ENCODE results near the gene CFHR3.
"Not testable (repeated sequence)": the region's sequence is repeated elsewhere in the genome, so short reads cannot be mapped to it uniquely, and the experiment has no call there.

Gene CFHR3

GRCh38 chr1:196774603-196775002 is at the start of gene CFHR3:
Gene CFHR3 (plus strand): TSS chr1:196774840. CDS start chr1:196774887, 47 bp downstream.
- DNase-seq (ENCODE audit: low read depth in 2 of 2) = no peak

DNA sequence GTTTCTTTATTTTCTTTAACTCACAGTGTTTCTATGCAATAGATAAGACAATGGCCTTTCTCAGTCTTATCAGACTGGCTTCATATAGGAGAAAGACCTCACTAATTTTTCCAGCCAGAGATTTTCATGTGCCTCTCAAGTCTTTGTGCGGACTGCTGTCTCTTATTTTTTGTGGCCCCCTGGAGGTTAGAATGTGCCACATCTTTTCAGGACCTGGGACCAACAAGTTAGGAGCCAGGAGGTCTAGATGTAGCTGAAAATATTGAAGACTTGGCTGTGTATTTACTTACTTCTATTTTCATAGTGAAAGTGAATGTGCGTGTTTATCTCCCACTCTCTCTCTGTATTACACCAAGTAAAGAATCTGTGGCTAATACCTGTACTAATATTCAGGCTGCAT is 42.1 kb upstream of the CFHR3 start:
- DNase-seq (ENCODE audit: low read depth in 2 of 2) = no peak

- no peak for DNase-seq (ENCODE audit: low read depth in 2 of 2)
Observed at GRCh38 chr1:196733091-196733970, 41.3 kb upstream of the CFHR3 start.

DNA sequence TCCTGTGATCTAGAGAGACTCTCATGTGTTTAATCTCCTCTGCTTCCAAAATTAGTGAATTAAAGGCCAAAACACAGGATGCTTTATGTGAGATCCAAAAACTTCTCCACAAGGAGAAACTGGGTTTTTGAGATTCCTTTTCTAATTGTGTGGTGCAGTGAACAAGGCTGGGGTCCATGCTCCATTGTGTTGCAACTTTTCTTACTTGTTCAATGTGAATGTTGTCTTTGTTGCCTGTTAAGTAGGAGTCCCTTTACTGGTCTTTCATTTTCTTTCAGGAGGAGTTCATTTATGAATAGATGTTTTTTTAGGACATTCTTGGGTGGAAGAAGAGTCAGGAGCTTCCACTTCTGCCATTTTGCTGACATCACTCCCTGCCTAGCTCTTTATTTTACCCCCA is 40.6 kb upstream of the CFHR3 start:
- no peak for DNase-seq (ENCODE audit: low read depth in 2 of 2)

GRCh38 chr1:196734460-196734859 is 40.2 kb upstream of the CFHR3 start:
- no peak for DNase-seq (ENCODE audit: low read depth in 2 of 2)

GRCh38 chr1:196738730-196739129 is 35.9 kb upstream of the CFHR3 start:
- DNase-seq (ENCODE audit: low read depth in 2 of 2) = no peak

DNA sequence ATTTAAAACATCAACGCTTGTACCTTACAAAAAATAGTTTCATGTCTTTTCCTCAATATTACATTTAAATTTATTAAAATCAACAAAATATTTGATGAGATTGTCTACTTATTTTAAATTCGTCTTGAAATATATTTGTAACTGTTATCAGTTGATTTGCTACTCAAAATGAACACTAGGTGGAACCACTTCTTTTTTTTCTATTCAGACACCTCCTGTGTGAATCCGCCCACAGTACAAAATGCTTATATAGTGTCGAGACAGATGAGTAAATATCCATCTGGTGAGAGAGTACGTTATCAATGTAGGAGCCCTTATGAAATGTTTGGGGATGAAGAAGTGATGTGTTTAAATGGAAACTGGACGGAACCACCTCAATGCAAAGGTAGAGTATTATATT is 31.4 kb upstream of the CFHR3 start:
- DNase-seq (ENCODE audit: low read depth in 2 of 2) = peak; percentile 5 to 9

- DNase-seq (ENCODE audit: low read depth in 2 of 2) = not testable (repeated sequence)
Observed at GRCh38 chr1:196765019-196765740, 9.5 kb upstream of the CFHR3 start.

- not testable (repeated sequence) for DNase-seq (ENCODE audit: low read depth in 2 of 2)
Observed at GRCh38 chr1:196769823-196770222, 4.8 kb upstream of the CFHR3 start.

- DNase-seq (ENCODE audit: low read depth in 2 of 2) = no peak
Observed at GRCh38 chr1:196773713-196774112, 927 bp upstream of the CFHR3 start.

- DNase-seq (ENCODE audit: low read depth in 2 of 2) = no peak
Observed at GRCh38 chr1:196774175-196774574, 465 bp upstream of the CFHR3 start.

DNA sequence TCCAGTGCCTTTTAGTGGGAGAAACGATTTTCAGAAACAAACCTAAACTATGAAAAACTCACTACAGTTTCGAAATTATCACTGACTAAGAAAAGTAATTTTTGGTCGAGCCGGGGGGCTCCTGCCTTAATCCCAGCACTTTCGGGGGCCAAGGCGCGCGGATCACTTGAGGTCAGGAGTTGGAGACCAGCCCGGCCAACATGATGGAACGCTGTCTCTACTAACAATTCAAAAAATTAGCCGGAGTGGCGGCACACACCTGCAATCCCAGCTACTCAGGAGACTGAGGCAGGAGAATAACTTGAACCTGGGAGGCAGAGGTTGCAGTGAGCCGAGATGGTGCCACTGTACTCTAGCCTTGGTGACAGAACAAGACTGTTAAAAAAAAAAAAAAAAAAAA is 3.0 kb downstream of the CFHR3 start:
- DNase-seq (ENCODE audit: low read depth in 2 of 2) = no peak

GRCh38 chr1:196779093-196779492 is 4.5 kb downstream of the CFHR3 start:
- DNase-seq (ENCODE audit: low read depth in 2 of 2) = no peak

DNA sequence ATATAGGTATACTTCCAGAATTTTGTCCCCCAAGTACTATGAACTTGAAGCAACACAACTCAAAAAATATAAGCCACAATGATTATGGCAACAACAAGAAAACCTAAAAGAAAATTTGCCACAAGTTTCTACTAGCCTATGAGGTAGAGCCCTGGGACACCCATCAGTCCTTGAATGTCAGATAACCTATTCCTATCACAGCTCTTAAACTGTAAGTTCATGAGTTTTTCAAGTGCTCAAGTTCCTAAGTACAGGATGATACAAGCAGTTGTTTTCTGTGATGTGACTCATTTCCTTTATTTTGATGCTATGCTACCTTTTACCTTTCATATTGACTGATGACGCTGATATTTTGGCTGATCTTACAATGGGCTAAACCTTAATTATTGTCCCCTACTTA is 16.6 kb downstream of the CFHR3 start:
- DNase-seq (ENCODE audit: low read depth in 2 of 2) = not testable (repeated sequence)

DNA sequence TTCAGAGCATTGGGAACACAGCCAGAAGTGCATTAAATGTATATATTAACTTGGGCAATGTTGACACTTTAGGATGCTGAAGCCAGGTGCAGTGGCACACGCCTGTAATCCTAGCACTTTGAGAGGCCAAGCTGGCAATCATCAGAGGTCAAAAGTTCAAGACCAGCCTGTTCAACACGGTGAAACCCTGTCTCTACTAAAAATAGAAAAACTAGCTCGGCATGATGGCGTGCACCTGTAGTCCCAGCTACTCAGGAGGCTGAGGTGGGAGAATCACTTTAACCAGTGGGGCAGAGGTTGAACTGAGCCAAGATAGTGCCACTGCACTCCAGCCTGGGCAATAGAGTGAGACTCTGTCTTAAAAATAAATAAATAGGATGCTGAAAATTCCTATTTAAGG is 19.5 kb downstream of the CFHR3 start:
- DNase-seq (ENCODE audit: low read depth in 2 of 2) = not testable (repeated sequence)

GRCh38 chr1:196797891-196798290 is 23.3 kb downstream of the CFHR3 start:
- DNase-seq (ENCODE audit: low read depth in 2 of 2) = no peak

DNA sequence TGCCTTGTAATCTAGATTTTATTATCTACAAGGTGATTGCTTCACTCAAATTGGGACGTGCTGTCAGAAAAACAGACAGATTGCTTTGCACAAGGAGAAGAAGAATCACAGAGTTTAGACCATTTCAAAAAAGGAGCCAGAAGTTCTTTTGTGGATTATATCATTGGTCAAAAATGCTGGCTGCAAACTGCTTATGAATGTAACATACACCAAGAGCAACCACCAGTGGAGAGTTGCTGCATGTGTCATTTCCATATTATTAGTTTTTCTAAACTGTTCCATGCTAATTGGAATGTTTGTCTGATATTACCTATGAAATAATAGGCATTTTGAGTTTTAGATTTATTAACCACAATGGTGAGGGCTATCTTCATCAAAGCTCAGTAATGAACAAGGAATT is 27.3 kb downstream of the CFHR3 start:
- DNase-seq (ENCODE audit: low read depth in 2 of 2) = not testable (repeated sequence)

- no peak for DNase-seq (ENCODE audit: low read depth in 2 of 2)
Observed at GRCh38 chr1:196808529-196809235, 34.0 kb downstream of the CFHR3 start.

DNA sequence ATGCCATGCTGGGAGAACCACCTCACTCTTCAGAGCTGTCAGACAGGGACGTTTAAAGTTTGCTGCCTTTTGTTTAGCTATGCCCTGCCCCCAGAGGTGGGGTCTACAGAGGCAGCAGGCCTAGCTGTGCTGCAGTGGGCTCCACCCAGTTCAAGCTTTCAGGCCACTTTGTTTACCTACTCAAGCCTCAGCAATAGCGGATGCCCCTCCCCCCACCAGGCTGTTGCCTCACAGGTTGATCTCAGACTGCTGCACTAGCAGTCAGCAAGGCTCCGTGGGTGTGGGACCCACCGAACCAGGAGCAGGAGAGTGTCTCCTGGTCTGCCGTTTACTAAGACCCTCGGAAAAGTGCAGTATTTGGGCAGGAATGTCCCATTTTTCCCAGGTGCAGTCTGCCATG is 42.8 kb downstream of the CFHR3 start:
- not testable (repeated sequence) for DNase-seq (ENCODE audit: low read depth in 2 of 2)

- DNase-seq (ENCODE audit: low read depth in 2 of 2) = not testable (repeated sequence)
Observed at GRCh38 chr1:196819531-196819930, 44.9 kb downstream of the CFHR3 start, which contains the start of gene CFHR1. Gene CFHR1 (plus strand): TSS chr1:196819731. CDS start chr1:196819845, 114 bp downstream.

- DNase-seq (ENCODE audit: low read depth in 2 of 2) = peak; percentile 43 to 54
Observed at GRCh38 chr1:196827860-196828259, 53.2 kb downstream of the CFHR3 start.

Measured in fibroblast of skin of left quadriceps (primary cell).